Measurements from ENCODE around the gene SLC41A1. TPM values are rescaled to one million over a fixed set of nuclear protein-coding genes. Genes with fewer than 3 reads are reported as not detected.
"Not testable (repeated sequence)": the region's sequence is repeated elsewhere in the genome, so short reads cannot be mapped to it uniquely, and the experiment has no call there.

Gene SLC41A1
- 5.1 and 8.7 TPM in 2 replicates for total RNA-seq (2014; rRNA removed; shearing (Covaris generic); ENCODE audit: low replicate concordance)

DNA sequence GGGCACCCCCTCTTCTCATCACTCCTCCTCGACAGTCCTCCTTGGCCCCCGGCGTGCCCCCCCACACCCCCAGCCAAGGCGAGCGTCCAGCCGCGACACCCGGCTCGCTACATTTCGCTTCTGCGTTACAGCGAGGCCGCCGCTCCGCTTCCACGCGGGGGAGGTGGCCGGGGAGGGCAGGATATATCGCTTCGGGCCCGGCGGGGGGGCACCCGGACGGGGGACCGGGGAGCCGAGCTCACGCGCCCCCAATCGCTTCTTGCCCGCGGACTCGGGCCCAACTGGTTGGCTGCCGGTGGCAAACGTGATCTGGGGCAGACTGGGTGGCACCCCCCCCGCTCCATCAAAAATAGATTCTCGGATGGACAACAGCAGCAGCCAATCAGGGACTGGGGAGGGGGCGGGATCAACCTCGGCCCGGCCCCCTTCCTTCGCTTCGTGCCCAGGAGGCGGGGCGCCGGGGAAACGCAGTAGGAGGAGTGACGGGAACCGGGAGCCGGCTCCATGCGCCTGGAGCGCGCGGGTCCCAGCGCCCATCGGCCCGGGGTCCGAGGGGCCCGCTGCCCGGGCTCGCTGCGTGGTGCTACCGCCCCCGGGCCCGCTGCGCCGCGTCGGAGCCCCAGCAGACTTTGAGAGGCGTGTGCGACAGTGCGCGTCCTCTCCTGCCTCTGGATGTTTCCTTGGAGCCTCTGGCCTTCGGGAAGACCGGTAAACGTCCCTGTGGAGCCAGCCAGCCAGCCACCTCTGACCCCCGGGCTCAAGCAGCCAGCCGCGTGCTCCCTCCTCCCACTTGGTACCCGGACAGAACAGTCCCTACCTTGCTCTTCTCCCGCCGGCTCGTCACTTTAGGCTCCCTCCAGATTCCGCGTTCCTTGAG lies at the start of gene SLC41A1:
Gene SLC41A1 (minus strand): TSS at position 321 of the 877 bp plus-strand sequence. CDS start 2,757 bp downstream, outside the sequence.
- H2AFZ ChIP-seq (ENCODE audit: low read length): peak within 1 kb of the TSS; percentile 85
- peak within 1 kb of the TSS; percentile 71 for H3K4me3 ChIP-seq (ENCODE audit: low read length)

DNA sequence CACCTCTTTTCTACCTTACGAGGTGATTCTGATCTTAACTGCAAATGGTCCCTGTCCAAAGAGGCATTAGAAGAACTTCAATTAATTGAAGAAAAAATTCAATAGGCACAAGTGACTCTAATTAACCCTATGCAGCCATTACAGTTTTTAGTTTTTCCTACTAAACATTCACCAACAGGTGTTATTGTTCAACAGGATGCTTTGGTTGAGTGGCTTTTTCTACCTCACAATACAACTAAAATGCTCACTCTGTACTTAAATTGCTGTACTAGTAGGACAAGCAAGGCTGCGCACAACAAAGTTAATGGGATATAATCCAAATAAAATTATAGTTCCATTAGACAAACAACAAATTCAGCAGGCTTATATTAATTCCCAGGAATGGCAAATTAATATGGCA lies 48.5 kb upstream of the SLC41A1 start:
- Histone ChIP-seq H3K4me2 (ENCODE audit: low read depth, low read length, poor library complexity, severe bottlenecking) (no peak overlapping the region), H3K4me1 (ENCODE audit: low read length) (peaks cover 8% of the 10 kb centered on the region), H3K36me3 (ENCODE audit: insufficient read depth, low read length) (no peaks in the 10 kb centered on the region), H3K9ac (ENCODE audit: low read length) (no peak overlapping the region), H3K9me2 (replicated peaks; ENCODE audit: insufficient read depth, low read length) (no peaks in the 10 kb centered on the region), H3K9me3 (ENCODE audit: low read length) (no peaks in the 10 kb centered on the region), H3K27me3 (ENCODE audit: low read length) (no peaks in the 10 kb centered on the region), H2AFZ (ENCODE audit: low read length) (no peak overlapping the region), H3K79me2 (ENCODE audit: low read length) (no peaks in the 10 kb centered on the region), H4K20me1 (ENCODE audit: insufficient read depth, low read depth, low read length) (no peaks in the 10 kb centered on the region), H3K27ac (ENCODE audit: low read length) (no peak overlapping the region), H3K4me3 (ENCODE audit: low read length) (no peak overlapping the region)
- DNase-seq: no peak

More for the DNA sequence above, at the start of gene SLC41A1:
- peak; percentile 95 for DNase-seq
- Histone ChIP-seq H3K9me2 (replicated peaks; ENCODE audit: insufficient read depth, low read length) (no peaks in the 10 kb centered on the region), H3K27me3 (ENCODE audit: low read length) (no peaks in the 10 kb centered on the region), H3K79me2 (ENCODE audit: low read length) (no peaks in the 10 kb centered on the region), H3K4me1 (ENCODE audit: low read length) (peaks cover 21% of the 10 kb centered on the region), H4K20me1 (ENCODE audit: insufficient read depth, low read depth, low read length) (peaks cover 12% of the 10 kb centered on the region; the same call in 1 of the 2 replicates), H3K9ac (ENCODE audit: low read length) (peak within 1 kb of the TSS; percentile 79), H3K9me3 (ENCODE audit: low read length) (no peaks in the 10 kb centered on the region), H3K4me2 (ENCODE audit: low read depth, low read length, poor library complexity, severe bottlenecking) (peak within 1 kb of the TSS; percentile 85), H3K27ac (ENCODE audit: low read length) (no peak within 1 kb of the TSS), H3K36me3 (ENCODE audit: insufficient read depth, low read length) (no peaks in the 10 kb centered on the region)

DNA sequence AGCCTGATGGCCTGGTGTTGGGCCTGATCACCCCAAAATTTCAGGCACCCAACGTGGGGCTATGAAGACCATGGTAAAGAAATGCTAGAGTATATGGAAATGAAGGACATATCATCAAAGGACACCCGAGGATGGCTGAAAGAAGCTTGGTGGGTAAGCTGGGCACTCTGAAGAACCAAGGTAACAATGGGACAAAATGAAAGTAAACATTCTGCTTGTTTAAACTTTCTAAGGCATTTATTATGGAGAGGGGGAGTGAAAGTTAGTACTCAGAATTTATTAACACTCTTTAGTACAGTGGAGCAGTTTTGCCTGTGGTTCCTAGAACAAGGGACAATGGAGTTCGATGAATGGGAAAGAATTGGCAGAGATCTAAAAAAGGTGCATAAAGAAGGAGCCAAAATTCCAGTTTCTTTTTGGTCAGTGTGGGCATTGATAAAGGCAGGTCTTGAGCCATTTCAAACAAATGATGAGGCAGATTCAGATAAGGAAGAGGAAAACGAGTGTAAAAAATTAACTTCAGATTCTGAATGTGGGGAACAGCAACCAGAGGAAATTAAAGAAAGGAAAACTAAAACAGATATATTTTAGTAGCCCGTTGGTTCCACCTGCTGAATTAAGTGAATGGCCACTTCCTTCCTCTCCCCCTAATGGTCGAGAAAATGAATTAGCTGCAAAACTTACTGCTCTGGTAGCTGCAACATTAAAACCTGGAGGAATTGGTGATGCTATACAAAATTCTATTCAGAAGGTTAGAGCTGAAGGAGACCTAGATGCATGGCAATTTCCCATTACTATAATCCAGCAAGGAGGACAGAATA lies 45.4 kb upstream of the SLC41A1 start:
- H3K9ac ChIP-seq (ENCODE audit: low read length): no peak overlapping the region
- H4K20me1 ChIP-seq (ENCODE audit: insufficient read depth, low read depth, low read length): no peaks in the 10 kb centered on the region
- no peaks in the 10 kb centered on the region for H3K9me2 ChIP-seq (replicated peaks; ENCODE audit: insufficient read depth, low read length)
- H3K36me3 ChIP-seq (ENCODE audit: insufficient read depth, low read length): no peaks in the 10 kb centered on the region
- no peak overlapping the region for H3K27ac ChIP-seq (ENCODE audit: low read length)
- H3K4me2 ChIP-seq (ENCODE audit: low read depth, low read length, poor library complexity, severe bottlenecking): no peak overlapping the region
- DNase-seq: no peak
- H3K4me3 ChIP-seq (ENCODE audit: low read length): no peak overlapping the region
- H3K9me3 ChIP-seq (ENCODE audit: low read length): no peaks in the 10 kb centered on the region
- no peaks in the 10 kb centered on the region for H3K27me3 ChIP-seq (ENCODE audit: low read length)
- H3K79me2 ChIP-seq (ENCODE audit: low read length): no peaks in the 10 kb centered on the region
- H3K4me1 ChIP-seq (ENCODE audit: low read length): peaks cover 8% of the 10 kb centered on the region
- H2AFZ ChIP-seq (ENCODE audit: low read length): no peak overlapping the region

DNA sequence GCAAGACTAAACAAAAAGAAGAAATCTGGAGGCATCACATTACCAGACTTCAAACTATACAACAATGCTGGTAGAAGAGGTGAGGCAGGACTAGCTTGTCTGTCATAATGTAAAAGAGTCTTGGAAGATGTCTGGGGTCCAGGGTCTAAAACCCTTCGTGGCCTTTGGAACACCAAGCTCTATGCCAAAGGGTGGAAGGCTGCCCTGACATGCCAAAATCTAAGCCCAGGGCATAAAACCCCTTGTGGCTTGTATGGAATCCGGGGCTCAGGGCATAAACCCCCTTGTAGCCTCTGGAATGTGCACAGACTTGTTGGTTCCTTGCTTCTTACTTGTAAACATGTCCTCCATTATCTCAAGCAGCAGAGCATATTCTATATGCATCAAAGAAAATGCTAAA lies 44.5 kb upstream of the SLC41A1 start:
- H3K4me1 ChIP-seq (ENCODE audit: low read length); DNase-seq; H3K4me2 ChIP-seq (ENCODE audit: low read depth, low read length, poor library complexity, severe bottlenecking); H3K9ac ChIP-seq (ENCODE audit: low read length); H3K9me2 ChIP-seq (replicated peaks; ENCODE audit: insufficient read depth, low read length); H3K9me3 ChIP-seq (ENCODE audit: low read length); H3K27me3 ChIP-seq (ENCODE audit: low read length); H3K79me2 ChIP-seq (ENCODE audit: low read length); H3K27ac ChIP-seq (ENCODE audit: low read length); H3K36me3 ChIP-seq (ENCODE audit: insufficient read depth, low read length); H4K20me1 ChIP-seq (ENCODE audit: insufficient read depth, low read depth, low read length); H2AFZ ChIP-seq (ENCODE audit: low read length); H3K4me3 ChIP-seq (ENCODE audit: low read length): not testable (repeated sequence)

DNA sequence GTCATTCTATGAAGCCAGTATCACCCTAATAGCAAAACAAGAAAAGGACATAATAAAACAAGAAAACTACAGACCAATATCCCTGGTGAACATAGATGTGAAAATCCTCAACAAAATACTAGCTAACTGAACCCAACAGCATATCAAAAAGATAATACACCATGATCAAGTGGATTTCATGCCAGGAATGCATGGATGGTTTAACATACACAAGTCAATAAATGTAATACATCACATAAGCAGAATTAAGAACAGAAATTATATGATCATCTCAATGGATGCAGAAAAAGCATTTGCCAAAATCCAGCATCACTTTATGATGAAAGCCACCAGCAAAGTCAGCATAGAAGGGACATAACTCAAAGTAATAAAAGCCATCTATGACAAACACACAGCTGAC lies 43.4 kb upstream of the SLC41A1 start:
- Histone ChIP-seq H4K20me1 (ENCODE audit: insufficient read depth, low read depth, low read length) (no peaks in the 10 kb centered on the region), H3K4me1 (ENCODE audit: low read length) (peaks cover 8% of the 10 kb centered on the region), H3K9ac (ENCODE audit: low read length) (no peak overlapping the region), H3K27me3 (ENCODE audit: low read length) (no peaks in the 10 kb centered on the region), H3K9me2 (replicated peaks; ENCODE audit: insufficient read depth, low read length) (no peaks in the 10 kb centered on the region), H3K79me2 (ENCODE audit: low read length) (no peaks in the 10 kb centered on the region), H2AFZ (ENCODE audit: low read length) (no peak overlapping the region), H3K36me3 (ENCODE audit: insufficient read depth, low read length) (no peaks in the 10 kb centered on the region; the same call in 1 of the 2 replicates), H3K4me3 (ENCODE audit: low read length) (no peak overlapping the region), H3K9me3 (ENCODE audit: low read length) (no peaks in the 10 kb centered on the region), H3K27ac (ENCODE audit: low read length) (no peak overlapping the region), H3K4me2 (ENCODE audit: low read depth, low read length, poor library complexity, severe bottlenecking) (no peak overlapping the region)
- DNase-seq: no peak

DNA sequence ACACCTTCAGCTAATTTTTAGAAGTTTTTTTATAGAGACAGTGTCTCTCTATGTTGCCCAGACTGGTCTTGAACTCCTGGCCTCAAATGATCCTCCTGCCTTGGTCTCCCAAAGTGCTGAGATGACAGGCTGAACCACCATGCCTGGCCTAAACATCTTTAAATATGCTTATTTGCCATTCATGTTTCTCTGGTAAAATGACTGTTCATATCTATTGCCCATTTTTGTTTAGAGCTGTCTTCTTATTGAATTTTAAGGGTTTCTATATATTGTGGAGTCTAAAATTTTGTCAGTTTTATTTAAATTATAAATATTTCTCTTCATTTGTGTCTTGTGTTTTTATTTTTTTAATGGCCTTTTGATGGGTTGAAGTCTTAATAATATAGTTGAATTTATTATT lies 40.0 kb upstream of the SLC41A1 start:
- H3K9me2 ChIP-seq (replicated peaks; ENCODE audit: insufficient read depth, low read length): no peaks in the 10 kb centered on the region
- DNase-seq: no peak
- no peaks in the 10 kb centered on the region for H3K79me2 ChIP-seq (ENCODE audit: low read length)
- H3K4me2 ChIP-seq (ENCODE audit: low read depth, low read length, poor library complexity, severe bottlenecking): no peak overlapping the region
- no peak overlapping the region for H3K9ac ChIP-seq (ENCODE audit: low read length)
- no peaks in the 10 kb centered on the region; the same call in 1 of the 2 replicates for H3K36me3 ChIP-seq (ENCODE audit: insufficient read depth, low read length)
- no peaks in the 10 kb centered on the region for H3K27me3 ChIP-seq (ENCODE audit: low read length)
- no peak overlapping the region for H3K4me3 ChIP-seq (ENCODE audit: low read length)
- no peak overlapping the region for H3K27ac ChIP-seq (ENCODE audit: low read length)
- H3K4me1 ChIP-seq (ENCODE audit: low read length): peaks cover 14% of the 10 kb centered on the region
- no peak overlapping the region for H2AFZ ChIP-seq (ENCODE audit: low read length)
- H3K9me3 ChIP-seq (ENCODE audit: low read length): no peaks in the 10 kb centered on the region
- H4K20me1 ChIP-seq (ENCODE audit: insufficient read depth, low read depth, low read length): no peaks in the 10 kb centered on the region

DNA sequence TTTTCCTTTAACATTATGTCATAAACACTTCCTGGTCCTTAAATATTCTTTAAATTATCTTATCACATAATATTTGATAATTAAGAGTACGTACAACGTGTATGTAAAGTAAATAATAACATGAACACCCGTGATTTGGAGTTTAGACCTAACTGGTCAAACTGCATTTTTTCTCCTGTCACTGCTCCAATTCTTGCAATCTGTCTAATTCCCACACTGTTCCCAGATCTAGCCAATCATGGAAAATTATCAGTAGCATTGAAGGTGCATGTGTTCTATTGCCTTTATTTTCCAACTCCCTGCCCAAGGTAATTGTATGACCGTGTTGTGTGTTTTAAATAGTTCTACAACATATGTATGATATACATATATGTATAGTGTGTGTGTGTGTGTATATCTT lies 39.0 kb upstream of the SLC41A1 start:
- Histone ChIP-seq H3K4me1 (ENCODE audit: low read length) (peaks cover 12% of the 10 kb centered on the region), H3K9ac (ENCODE audit: low read length) (no peak overlapping the region), H3K27me3 (ENCODE audit: low read length) (no peaks in the 10 kb centered on the region), H4K20me1 (ENCODE audit: insufficient read depth, low read depth, low read length) (no peaks in the 10 kb centered on the region), H3K4me2 (ENCODE audit: low read depth, low read length, poor library complexity, severe bottlenecking) (no peak overlapping the region), H3K79me2 (ENCODE audit: low read length) (no peaks in the 10 kb centered on the region), H2AFZ (ENCODE audit: low read length) (no peak overlapping the region), H3K9me3 (ENCODE audit: low read length) (no peaks in the 10 kb centered on the region), H3K9me2 (replicated peaks; ENCODE audit: insufficient read depth, low read length) (no peaks in the 10 kb centered on the region), H3K27ac (ENCODE audit: low read length) (no peak overlapping the region), H3K4me3 (ENCODE audit: low read length) (no peak overlapping the region), H3K36me3 (ENCODE audit: insufficient read depth, low read length) (no peaks in the 10 kb centered on the region; the same call in 1 of the 2 replicates)
- DNase-seq: no peak
